Stimulated activated naive CD4-positive, alpha-beta T cell treated with Interleukin-2 at 50 U/mL for 16 hours (primary cell): ENCODE results near the gene KCNQ1.

Source experiments
- DNase-seq: peaks from one replicate; lab custom pipeline; 2025; lab: John Stamatoyannopoulos, UW

The KCNQ1 gene

GRCh38 chr11:2524446-2525165 is 79.8 kb downstream of the KCNQ1 start:
- no peak for DNase-seq

GRCh38 chr11:2525166-2525861 is 80.5 kb downstream of the KCNQ1 start:
- DNase-seq = no peak

GRCh38 chr11:2525941-2526807 is 81.4 kb downstream of the KCNQ1 start:
- DNase-seq = no peak

- DNase-seq = no peak
Measured at GRCh38 chr11:2526808-2527381, 82.1 kb downstream of the KCNQ1 start.

GRCh38 chr11:2527621-2528291 is 82.9 kb downstream of the KCNQ1 start:
- DNase-seq = no peak

GRCh38 chr11:2528301-2529050 is 83.7 kb downstream of the KCNQ1 start:
- DNase-seq = no peak

- DNase-seq = no peak
Measured at GRCh38 chr11:2529173-2529572, 84.4 kb downstream of the KCNQ1 start.

- no peak for DNase-seq
Measured at GRCh38 chr11:2529636-2530035, 84.8 kb downstream of the KCNQ1 start.

GRCh38 chr11:2530131-2530854 is 85.5 kb downstream of the KCNQ1 start:
- no peak for DNase-seq

- no peak for DNase-seq
Measured at GRCh38 chr11:2530855-2531200, 86.0 kb downstream of the KCNQ1 start.

GRCh38 chr11:2531277-2531986 is 86.6 kb downstream of the KCNQ1 start:
- peak; percentile 58 for DNase-seq

- no peak for DNase-seq
Measured at GRCh38 chr11:2531987-2532703, 87.3 kb downstream of the KCNQ1 start.

- DNase-seq = peak; percentile 87
Measured at GRCh38 chr11:2532704-2533586, 88.1 kb downstream of the KCNQ1 start.

- DNase-seq = no peak
Measured at GRCh38 chr11:2533587-2534133, 88.9 kb downstream of the KCNQ1 start.

- no peak for DNase-seq
Measured at GRCh38 chr11:2534134-2534956, 89.5 kb downstream of the KCNQ1 start.

GRCh38 chr11:2534957-2535672 is 90.3 kb downstream of the KCNQ1 start:
- DNase-seq = no peak
